Measurements from ENCODE around the gene DCP2.
A peak's percentile ranks its signal among the peaks of the same experiment; 100 is the strongest.

Gene DCP2

GRCh38 chr5:112983363-112983762 is 6.8 kb downstream of the DCP2 start:
- DNase-seq = no peak
- H3K4me3 ChIP-seq (ENCODE audit: low read depth in 1 of 2, low read length in 2 of 2) = no peak overlapping the region
- ATAC-seq (ENCODE audit: insufficient read depth, low read depth) = no peak
- no peak overlapping the region for H3K4me2 ChIP-seq (ENCODE audit: insufficient read depth, low read length)
- TF ChIP-seq CTCF (IDR thresholded peaks at IDR 0.05; ENCODE audit: borderline replicate concordance, extremely low read depth, low read length, poor library complexity, severe bottlenecking) (no peak), EZH2 (IDR thresholded peaks at IDR 0.05; ENCODE audit: borderline replicate concordance, low read depth, low read length, severe bottlenecking) (no peak)
- H3K9ac ChIP-seq (ENCODE audit: low read depth, low read length) = no peak overlapping the region
- H3K36me3 ChIP-seq (ENCODE audit: insufficient read depth, low read length) = peaks cover 47% of the 10 kb centered on the region
- peaks cover 36% of the 10 kb centered on the region for H3K4me1 ChIP-seq (ENCODE audit: insufficient read depth, low read length)
- H3K79me2 ChIP-seq (ENCODE audit: insufficient read depth, low read length) = peaks cover 98% of the 10 kb centered on the region
- H3K27me3 ChIP-seq (ENCODE audit: insufficient read depth, low read length, poor library complexity) = no peaks in the 10 kb centered on the region
- H3K9me3 ChIP-seq (ENCODE audit: insufficient read depth, low read length, severe bottlenecking) = no peaks in the 10 kb centered on the region
- no peak overlapping the region for H3K27ac ChIP-seq (ENCODE audit: low read length)
- H2AFZ ChIP-seq (ENCODE audit: low read depth, low read length) = no peak overlapping the region
- H4K20me1 ChIP-seq (ENCODE audit: insufficient read depth, low read length) = peaks cover 57% of the 10 kb centered on the region

- Histone ChIP-seq H3K27me3 (ENCODE audit: insufficient read depth, low read length, poor library complexity) (no peaks in the 10 kb centered on the region), H2AFZ (ENCODE audit: low read depth, low read length) (no peak overlapping the region), H3K27ac (ENCODE audit: low read length) (no peak overlapping the region), H3K4me2 (ENCODE audit: insufficient read depth, low read length) (no peak overlapping the region), H3K9me3 (ENCODE audit: insufficient read depth, low read length, severe bottlenecking) (no peaks in the 10 kb centered on the region), H3K4me3 (ENCODE audit: low read depth in 1 of 2, low read length in 2 of 2) (no peak overlapping the region), H3K9ac (ENCODE audit: low read depth, low read length) (no peak overlapping the region), H4K20me1 (ENCODE audit: insufficient read depth, low read length) (peaks cover 58% of the 10 kb centered on the region), H3K4me1 (ENCODE audit: insufficient read depth, low read length) (peaks cover 11% of the 10 kb centered on the region; the same call in 1 of the 2 replicates), H3K36me3 (ENCODE audit: insufficient read depth, low read length) (peaks cover 66% of the 10 kb centered on the region), H3K79me2 (ENCODE audit: insufficient read depth, low read length) (peaks cover 98% of the 10 kb centered on the region)
- no peak for DNase-seq
- TF ChIP-seq CTCF (IDR thresholded peaks at IDR 0.05; ENCODE audit: borderline replicate concordance, extremely low read depth, low read length, poor library complexity, severe bottlenecking) = no peak
- TF ChIP-seq EZH2 (IDR thresholded peaks at IDR 0.05; ENCODE audit: borderline replicate concordance, low read depth, low read length, severe bottlenecking) = no peak
- no peak for ATAC-seq (ENCODE audit: insufficient read depth, low read depth)
Measured at GRCh38 chr5:112986224-112986623, 9.6 kb downstream of the DCP2 start.

GRCh38 chr5:112995764-112996618 is 19.4 kb downstream of the DCP2 start:
- Histone ChIP-seq H3K79me2 (ENCODE audit: insufficient read depth, low read length) (peaks cover 80% of the 10 kb centered on the region), H3K27me3 (ENCODE audit: insufficient read depth, low read length, poor library complexity) (no peaks in the 10 kb centered on the region), H2AFZ (ENCODE audit: low read depth, low read length) (no peak overlapping the region), H3K9ac (ENCODE audit: low read depth, low read length) (no peak overlapping the region), H3K4me3 (ENCODE audit: low read depth in 1 of 2, low read length in 2 of 2) (no peak overlapping the region), H3K36me3 (ENCODE audit: insufficient read depth, low read length) (peaks cover 79% of the 10 kb centered on the region), H3K4me1 (ENCODE audit: insufficient read depth, low read length) (peaks cover 9% of the 10 kb centered on the region), H3K27ac (ENCODE audit: low read length) (peak overlapping the region; percentile 60), H3K4me2 (ENCODE audit: insufficient read depth, low read length) (0 out of 2 replicates have a peak overlapping the region, but pooled peaks have one; percentile 0), H3K9me3 (ENCODE audit: insufficient read depth, low read length, severe bottlenecking) (no peaks in the 10 kb centered on the region), H4K20me1 (ENCODE audit: insufficient read depth, low read length) (0 out of 2 replicates have a peak, but pooled peaks cover 4% of the 10 kb centered on the region)
- TF ChIP-seq CTCF (IDR thresholded peaks at IDR 0.05; ENCODE audit: borderline replicate concordance, extremely low read depth, low read length, poor library complexity, severe bottlenecking) = peak; percentile 97
- TF ChIP-seq EZH2 (IDR thresholded peaks at IDR 0.05; ENCODE audit: borderline replicate concordance, low read depth, low read length, severe bottlenecking) = no peak
- ATAC-seq (ENCODE audit: insufficient read depth, low read depth) (peak; percentile 88), DNase-seq (peak; percentile 75)

Measured in DND-41 (cell line).